ENCODE data around the gene BRI3. TPM values are rescaled to one million over a fixed set of nuclear protein-coding genes. Genes with fewer than 3 reads are reported as not detected.

BRI3 gene
- total RNA-seq, 1 donor from 2014 or later: 359 TPM

DNA sequence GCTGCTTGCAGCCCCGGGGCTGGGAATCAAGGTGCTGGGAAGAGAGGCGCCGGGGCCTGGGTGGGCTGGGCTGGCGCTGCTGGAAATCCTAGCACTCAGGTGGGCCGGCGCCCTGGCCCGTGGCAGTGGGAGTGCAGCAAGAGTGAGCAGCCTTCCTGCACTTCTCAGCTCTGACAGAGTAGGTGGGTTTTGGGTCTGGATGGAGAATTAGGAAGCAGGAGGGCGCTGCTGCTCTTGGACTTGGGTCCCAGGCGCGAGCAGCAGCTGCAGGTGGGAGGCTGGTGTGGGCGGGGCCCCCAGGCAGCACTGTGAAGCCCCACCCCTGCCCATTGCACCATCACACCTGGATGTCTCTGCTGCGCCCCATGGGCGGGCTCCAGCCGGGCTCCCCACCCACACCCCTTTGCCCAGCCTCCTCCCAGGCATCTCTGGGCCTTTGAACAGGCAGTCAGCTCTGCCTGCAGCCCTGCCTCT, 6.0 kb downstream of the BRI3 start:
- Mint-ChIP-seq H3K27ac (ENCODE audit: unreplicated experiment) (peak overlapping the region; percentile 65), H3K4me1 (ENCODE audit: low read depth) (peaks cover 59% of the 10 kb centered on the region), H3K36me3 (ENCODE audit: low read depth) (peaks cover 13% of the 10 kb centered on the region), H3K4me3 (ENCODE audit: unreplicated experiment) (no peak overlapping the region), H3K27me3 (ENCODE audit: low read depth) (no peaks in the 10 kb centered on the region), H3K9me3 (ENCODE audit: low read depth) (no peaks in the 10 kb centered on the region)
- TF ChIP-seq, protein P1, sequence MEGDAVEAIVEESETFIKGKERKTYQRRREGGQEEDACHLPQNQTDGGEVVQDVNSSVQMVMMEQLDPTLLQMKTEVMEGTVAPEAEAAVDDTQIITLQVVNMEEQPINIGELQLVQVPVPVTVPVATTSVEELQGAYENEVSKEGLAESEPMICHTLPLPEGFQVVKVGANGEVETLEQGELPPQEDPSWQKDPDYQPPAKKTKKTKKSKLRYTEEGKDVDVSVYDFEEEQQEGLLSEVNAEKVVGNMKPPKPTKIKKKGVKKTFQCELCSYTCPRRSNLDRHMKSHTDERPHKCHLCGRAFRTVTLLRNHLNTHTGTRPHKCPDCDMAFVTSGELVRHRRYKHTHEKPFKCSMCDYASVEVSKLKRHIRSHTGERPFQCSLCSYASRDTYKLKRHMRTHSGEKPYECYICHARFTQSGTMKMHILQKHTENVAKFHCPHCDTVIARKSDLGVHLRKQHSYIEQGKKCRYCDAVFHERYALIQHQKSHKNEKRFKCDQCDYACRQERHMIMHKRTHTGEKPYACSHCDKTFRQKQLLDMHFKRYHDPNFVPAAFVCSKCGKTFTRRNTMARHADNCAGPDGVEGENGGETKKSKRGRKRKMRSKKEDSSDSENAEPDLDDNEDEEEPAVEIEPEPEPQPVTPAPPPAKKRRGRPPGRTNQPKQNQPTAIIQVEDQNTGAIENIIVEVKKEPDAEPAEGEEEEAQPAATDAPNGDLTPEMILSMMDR (IDR thresholded peaks at IDR 0.05): no peak
- no peak for DNase-seq (ENCODE audit: low spot score)

- Mint-ChIP-seq H3K36me3 (ENCODE audit: low read depth) (peaks cover 9% of the 10 kb centered on the region), H3K27me3 (ENCODE audit: low read depth) (no peaks in the 10 kb centered on the region), H3K4me3 (ENCODE audit: unreplicated experiment) (no peak overlapping the region), H3K4me1 (ENCODE audit: low read depth) (peaks cover 52% of the 10 kb centered on the region), H3K9me3 (ENCODE audit: low read depth) (no peaks in the 10 kb centered on the region), H3K27ac (ENCODE audit: unreplicated experiment) (peak overlapping the region; percentile 80)
- DNase-seq (ENCODE audit: low spot score): no peak
- TF ChIP-seq, protein P1 (IDR thresholded peaks at IDR 0.05): no peak
Observed at GRCh38 chr7:98288064-98288823, 6.8 kb downstream of the BRI3 start.

DNA sequence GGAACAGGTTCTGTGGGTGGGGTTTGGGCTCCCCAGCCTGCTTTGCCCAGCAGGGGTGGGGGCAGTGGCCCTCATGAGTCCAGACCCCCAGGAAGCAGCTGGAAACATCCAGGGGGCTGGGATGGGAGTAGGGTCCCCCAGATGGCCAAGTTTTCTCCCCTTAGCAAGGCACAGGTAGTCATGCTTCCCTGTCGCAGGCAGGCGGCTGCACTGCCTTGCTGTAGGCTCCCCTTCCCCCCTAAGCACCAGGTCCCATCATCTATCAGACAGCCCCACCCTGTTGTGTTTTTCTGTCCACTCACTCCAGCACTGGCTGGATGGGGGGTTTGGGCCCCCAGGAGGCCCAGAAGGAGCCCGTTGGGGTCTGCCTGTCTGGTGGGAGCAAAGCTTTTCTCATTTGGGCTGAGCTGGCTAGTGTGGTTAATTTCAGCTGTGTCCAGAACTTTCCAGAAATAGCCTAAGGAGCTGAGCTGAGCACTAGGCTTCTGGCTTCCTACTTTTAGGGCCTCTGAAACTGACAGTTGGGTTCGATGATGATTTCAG, 7.9 kb downstream of the BRI3 start:
- peak overlapping the region; percentile 45 for H3K27ac Mint-ChIP-seq (ENCODE audit: unreplicated experiment)
- TF ChIP-seq, protein P1 (IDR thresholded peaks at IDR 0.05): no peak
- no peak overlapping the region for H3K4me3 Mint-ChIP-seq (ENCODE audit: unreplicated experiment)
- peaks cover 43% of the 10 kb centered on the region for H3K4me1 Mint-ChIP-seq (ENCODE audit: low read depth)
- H3K9me3 Mint-ChIP-seq (ENCODE audit: low read depth): no peaks in the 10 kb centered on the region
- no peak for DNase-seq (ENCODE audit: low spot score)
- H3K36me3 Mint-ChIP-seq (ENCODE audit: low read depth): peaks cover 8% of the 10 kb centered on the region
- no peaks in the 10 kb centered on the region for H3K27me3 Mint-ChIP-seq (ENCODE audit: low read depth)

GRCh38 chr7:98291717-98292116, 10.2 kb downstream of the BRI3 start:
- no peak overlapping the region for H3K27ac Mint-ChIP-seq (ENCODE audit: unreplicated experiment)
- TF ChIP-seq, protein P1 (IDR thresholded peaks at IDR 0.05): peak; percentile 28
- peaks cover 8% of the 10 kb centered on the region for H3K36me3 Mint-ChIP-seq (ENCODE audit: low read depth)
- no peak for DNase-seq (ENCODE audit: low spot score)
- H3K9me3 Mint-ChIP-seq (ENCODE audit: low read depth): no peaks in the 10 kb centered on the region
- H3K4me1 Mint-ChIP-seq (ENCODE audit: low read depth): peaks cover 23% of the 10 kb centered on the region
- H3K27me3 Mint-ChIP-seq (ENCODE audit: low read depth): no peaks in the 10 kb centered on the region
- H3K4me3 Mint-ChIP-seq (ENCODE audit: unreplicated experiment): no peak overlapping the region

DNA sequence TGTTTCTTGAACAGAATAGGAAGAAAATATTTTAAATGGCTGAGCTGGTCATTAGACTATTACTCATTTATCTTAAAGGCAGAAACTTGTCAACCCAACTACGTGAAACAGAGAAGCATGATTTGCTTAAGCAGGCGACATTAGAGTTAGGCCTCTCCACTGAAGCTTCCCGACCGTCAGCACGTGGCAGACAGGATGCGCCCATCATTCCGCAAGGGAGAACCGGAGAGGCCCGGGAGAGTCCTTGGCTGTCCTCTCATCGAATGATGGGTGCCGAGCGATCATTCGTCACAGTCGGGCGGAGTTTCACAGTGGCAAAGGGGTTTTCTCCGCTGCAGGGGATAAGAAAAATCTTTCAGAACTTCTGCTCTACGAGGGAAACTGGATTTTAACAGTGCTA, 11.8 kb downstream of the BRI3 start:
- Mint-ChIP-seq H3K27ac (ENCODE audit: unreplicated experiment) (no peak overlapping the region), H3K36me3 (ENCODE audit: low read depth) (peaks cover 10% of the 10 kb centered on the region), H3K4me1 (ENCODE audit: low read depth) (peaks cover 20% of the 10 kb centered on the region), H3K27me3 (ENCODE audit: low read depth) (no peaks in the 10 kb centered on the region), H3K4me3 (ENCODE audit: unreplicated experiment) (no peak overlapping the region), H3K9me3 (ENCODE audit: low read depth) (no peaks in the 10 kb centered on the region)
- no peak for DNase-seq (ENCODE audit: low spot score)
- TF ChIP-seq, protein P1 (IDR thresholded peaks at IDR 0.05): no peak
